Right lobe of liver (tissue), 6 donors: ENCODE data around the gene MAML3. TPM values are rescaled to one million over a fixed set of nuclear protein-coding genes. Genes with fewer than 3 reads are reported as not detected.

Experiments
- ATAC-seq, 4 donors: fragments of 200-7000 bp; cut with Tn5 transposase; one replicate each; pipeline ENCODE4 v1.9.1; 2020; ENCODE audit warnings: mild to moderate bottlenecking in 4 of 4, moderate library complexity in 4 of 4
- DNase-seq, 3 donors: peaks; one replicate each; pipeline ENCODE4 v3.0.0-alpha.2; 2020
- H3K27ac ChIP-seq, 3 donors: fragments of 200-600 bp; one replicate each; pipeline ENCODE4 v1.8.0; 2022
- H3K27me3 ChIP-seq, 2 donors: fragments of 200-600 bp; one replicate each; pipeline ENCODE4 v1.8.0; 2022
- H3K36me3 ChIP-seq, 4 donors: fragments of 200-600 bp; sonication (generic) in 1 of 4; one replicate each; pipeline versions ENCODE4 v1.5.1 to v1.8.0; 2017 to 2022; ENCODE audit warnings: control low read depth in 1 of 4
- H3K4me1 ChIP-seq, 4 donors: fragments of 200-600 bp; sonication (generic) in 1 of 4; one replicate each; pipeline versions ENCODE4 v1.5.1 to v1.8.0; 2017 to 2022; ENCODE audit warnings: control low read depth in 1 of 4
- H3K4me3 ChIP-seq, 3 donors: fragments of 200-600 bp; one replicate each; pipeline ENCODE4 v1.8.0; 2022
- H3K9me3 ChIP-seq, 4 donors: fragments of 200-600 bp; sonication (generic) in 1 of 4; one replicate each; pipeline versions ENCODE4 v1.5.1 to v1.8.0; 2017 to 2022; ENCODE audit warnings: control low read depth in 1 of 4
- CTCF ChIP-seq, 4 donors: fragments of 200-600 bp in 3 of 4; fragments of 450-650 bp in 1 of 4; IDR thresholded peaks; one replicate each; pipeline versions ENCODE4 v1.5.1 to v1.8.0; 2016 to 2022; ENCODE audit warnings: antibody characterized with exemption in 4 of 4, mild to moderate bottlenecking in 2 of 4
- POLR2A ChIP-seq: fragments of 450-650 bp; IDR thresholded peaks from one replicate; pipeline ENCODE4 v1.6.1; 2017; ENCODE audit warnings: antibody characterized with exemption, mild to moderate bottlenecking
- WGBS: methylation state at CpG from one replicate; pipeline ENCODE4 v1.1.6; 2018; ENCODE audit warnings: low coverage, low lambda C conversion rate; ENCODE audit not compliant: insufficient coverage; ENCODE audit errors: missing lambda C conversion rate; 5-methylcytosine and 5-hydroxymethylcytosine counted together
- intact Hi-C, 2 donors: fragments of 100-400 bp; cut with DNase I; formaldehyde crosslinking; loops; one replicate each; pipeline versions ENCODE4 v1.11.2 to v1.14.1; 2022
- total RNA-seq, 6 experiments: library from RNA; depleted of rRNA in 2 of 6; stranded (reverse); fragments of >200 nt in 2 of 6; fragmentation: NEBNext Ultra II Directional in 3 of 6; extraction: Animal tissue kit (Norgen Biotek cat#: 25700) in 3 of 6; gene quantifications; one replicate each; pipeline versions ENCODE4 v1.1.0 to v1.2.4, GENCODE V29; 2016 to 2023
- donor health status: DM: no; HTN: yes; CAD: no.
- donor health status: DM: no; HTN: no; CAD: no.
- donor health status: DM: no; HTN: no; CAD: no.
- donor health status: DM: no; HTN: yes; CAD: no.
- donor health status: DM: no; HTN: yes; CAD: no.

The MAML3 gene
- total RNA-seq, 6 experiments from 2014 or later: 2.6 to 7.8 (median 5.0) TPM

GRCh38 chr4:139838811-139839210, 315.2 kb downstream of the MAML3 start:
- intact Hi-C loops: no loop called here
- H3K9me3 ChIP-seq: no peaks in the 10 kb centered on the region

GRCh38 chr4:139834981-139835391, 319.0 kb downstream of the MAML3 start:
- DNase-seq: no peak
- peak; percentile 35 to 62 (median 54) for ATAC-seq
- Histone ChIP-seq H3K27me3 (no peaks in the 10 kb centered on the region), H3K4me1 (peaks cover 0 to 26% (median 9%) of the 10 kb centered on the region in 4 donors), H3K9me3 (no peaks in the 10 kb centered on the region), H3K36me3 (no peaks in the 10 kb centered on the region), H3K4me3 (no peak overlapping the region), H3K27ac (no peak overlapping the region)
- WGBS: 35% methylated on average over 2 of the region's 2 CpGs
- intact Hi-C loops: no loop called here
- TF ChIP-seq POLR2A (no peak), CTCF (IDR thresholded peaks at IDR 0.05) (no peak)

More at GRCh38 chr4:139838811-139839210, 315.2 kb downstream of the MAML3 start:
- Histone ChIP-seq H3K27me3 (no peaks in the 10 kb centered on the region), H3K4me3 (no peak overlapping the region), H3K4me1 (peaks cover 4 to 48% (median 22%) of the 10 kb centered on the region in 4 donors), H3K27ac (no peak overlapping the region), H3K36me3 (no peaks in the 10 kb centered on the region)
- no peak for ATAC-seq
- WGBS: no CpG with 5 or more reads among the region's 3 CpGs
- no peak for DNase-seq
- TF ChIP-seq POLR2A (no peak), CTCF (IDR thresholded peaks at IDR 0.05) (no peak)

- Histone ChIP-seq H3K27ac (no peak overlapping the region), H3K36me3 (no peaks in the 10 kb centered on the region), H3K27me3 (no peaks in the 10 kb centered on the region), H3K9me3 (no peaks in the 10 kb centered on the region), H3K4me1 (peaks cover 0 to 23% (median 9%) of the 10 kb centered on the region in 4 donors), H3K4me3 (no peak overlapping the region)
- intact Hi-C loops: no loop called here
- no CpG with 5 or more reads among the region's 8 CpGs for WGBS
- TF ChIP-seq CTCF (IDR thresholded peaks at IDR 0.05) (no peak), POLR2A (no peak)
- ATAC-seq (peak in 1 of 4 donors; percentile 31), DNase-seq (no peak)
Observed at GRCh38 chr4:139834226-139834662, 319.7 kb downstream of the MAML3 start.

GRCh38 chr4:139833151-139833910, 320.7 kb downstream of the MAML3 start:
- H3K9me3 ChIP-seq: no peaks in the 10 kb centered on the region
- no peak for DNase-seq
- H3K4me1 ChIP-seq: peaks cover 0 to 23% (median 9%) of the 10 kb centered on the region in 4 donors
- 95% methylated on average over 15 of the region's 21 CpGs for WGBS
- H3K27ac ChIP-seq: no peak overlapping the region
- H3K36me3 ChIP-seq: no peaks in the 10 kb centered on the region
- no peaks in the 10 kb centered on the region for H3K27me3 ChIP-seq
- no peak overlapping the region for H3K4me3 ChIP-seq
- ATAC-seq: no peak
- intact Hi-C loops: no loop called here
- TF ChIP-seq POLR2A: no peak
- no peak for TF ChIP-seq CTCF (IDR thresholded peaks at IDR 0.05)
